Activated CD4-positive, alpha-beta memory T cell treated with anti-CD3 and anti-CD28 coated beads, Interleukin-2, amount 10 ng/mL, durations not matched to agents 7 days and 5 days (primary cell): ENCODE data around the gene PRDX1. TPM values are rescaled to one million over a fixed set of nuclear protein-coding genes. Genes with fewer than 3 reads are reported as not detected.
"Not testable (repeated sequence)": the region's sequence is repeated elsewhere in the genome, so short reads cannot be mapped to it uniquely, and the experiment has no call there.

Experiments used
- CTCF ChIA-PET: fragments of 350-600 bp; sonication (Branson Sonifier 250); formaldehyde crosslinking; loops from one replicate; lab custom pipeline; 2021; ENCODE audit warnings: antibody characterized with exemption, inconsistent platforms; lab: Charles Lee
- POLR2A ChIA-PET: fragments of 350-600 bp; sonication (Branson Sonifier 250); formaldehyde crosslinking; loops from one replicate; lab custom pipeline; 2021; ENCODE audit warnings: antibody characterized with exemption; lab: Charles Lee
- DNase-seq: peaks from one replicate; pipeline ENCODE4 v3.0.0-alpha.2; 2020
- H3K27ac Mint-ChIP-seq: one replicate; pipeline ENCODE4 v1.8.0; 2021; ENCODE audit warnings: mild to moderate bottlenecking, mixed read lengths
- H3K27me3 Mint-ChIP-seq: one replicate; pipeline ENCODE4 v1.8.0; 2021; ENCODE audit warnings: mixed read lengths
- H3K36me3 Mint-ChIP-seq: one replicate; pipeline ENCODE4 v1.8.0; 2021; ENCODE audit warnings: low read depth, mixed read lengths
- H3K4me1 Mint-ChIP-seq: one replicate; pipeline ENCODE4 v1.8.0; 2021; ENCODE audit warnings: mixed read lengths
- H3K4me3 Mint-ChIP-seq: one replicate; pipeline ENCODE4 v1.8.0; 2021; ENCODE audit warnings: mild to moderate bottlenecking, mixed read lengths
- H3K9me3 Mint-ChIP-seq: one replicate; pipeline ENCODE4 v1.8.0; 2021; ENCODE audit warnings: mixed read lengths
- total RNA-seq, 2 experiments: library from RNA; stranded (reverse); gene quantifications; one replicate each; pipeline ENCODE4 v1.2.3, GENCODE V29; 2021

Gene PRDX1
- total RNA-seq, 2 experiments from 2014 or later: 296 to 309 TPM

- Mint-ChIP-seq H3K27me3 (no peaks in the 10 kb centered on the region), H3K27ac (no peak overlapping the region), H3K4me1 (peaks cover 4% of the 10 kb centered on the region), H3K9me3 (no peaks in the 10 kb centered on the region), H3K36me3 (no peaks in the 10 kb centered on the region), H3K4me3 (no peak overlapping the region)
- DNase-seq: no peak
- ChIA-PET CTCF (interaction anchor here (1.1 kb wide), 1 partner anchor 15 kb away, joined by 6 read pairs; no protein-coding TSS in a partner anchor), POLR2A (no interaction called here)
These were observed 43.4 kb downstream of the PRDX1 start for GRCh38 chr1:45478121-45478814.

GRCh38 chr1:45477646-45478045, 44.0 kb downstream of the PRDX1 start:
- Mint-ChIP-seq H3K4me3 (no peak overlapping the region), H3K4me1 (peaks cover 4% of the 10 kb centered on the region), H3K9me3 (no peaks in the 10 kb centered on the region), H3K36me3 (no peaks in the 10 kb centered on the region), H3K27ac (no peak overlapping the region), H3K27me3 (no peaks in the 10 kb centered on the region)
- ChIA-PET CTCF (interaction anchor here (1.1 kb wide), 1 partner anchor 16 kb away, joined by 6 read pairs; no protein-coding TSS in a partner anchor), POLR2A (interaction anchor here (0.6 kb wide), 1 partner anchor 10 kb away, joined by 3 read pairs; no protein-coding TSS in a partner anchor)
- no peak for DNase-seq

- POLR2A ChIA-PET, CTCF ChIA-PET, H3K36me3 Mint-ChIP-seq: not testable (repeated sequence)
These were observed 47.5 kb downstream of the PRDX1 start for GRCh38 chr1:45474194-45474593.

GRCh38 chr1:45473302-45473701, 48.4 kb downstream of the PRDX1 start:
- Mint-ChIP-seq H3K4me3 (no peak overlapping the region), H3K36me3 (no peaks in the 10 kb centered on the region), H3K27ac (no peak overlapping the region), H3K27me3 (no peaks in the 10 kb centered on the region), H3K4me1 (peaks cover 5% of the 10 kb centered on the region), H3K9me3 (no peaks in the 10 kb centered on the region)
- CTCF ChIA-PET: no interaction called here
- no peak for DNase-seq
- POLR2A ChIA-PET: no interaction called here

More at GRCh38 chr1:45474194-45474593, 47.5 kb downstream of the PRDX1 start:
- not testable (repeated sequence) for H3K4me1 Mint-ChIP-seq, H3K4me3 Mint-ChIP-seq, DNase-seq, H3K9me3 Mint-ChIP-seq, H3K27me3 Mint-ChIP-seq, H3K27ac Mint-ChIP-seq

GRCh38 chr1:45470306-45470798, 51.3 kb downstream of the PRDX1 start:
- H3K27ac Mint-ChIP-seq: no peak overlapping the region
- H3K9me3 Mint-ChIP-seq: no peaks in the 10 kb centered on the region
- no peak for DNase-seq
- CTCF ChIA-PET: no interaction called here
- POLR2A ChIA-PET: no interaction called here
- H3K27me3 Mint-ChIP-seq: no peaks in the 10 kb centered on the region
- peaks cover 5% of the 10 kb centered on the region for H3K4me1 Mint-ChIP-seq
- no peaks in the 10 kb centered on the region for H3K36me3 Mint-ChIP-seq
- no peak overlapping the region for H3K4me3 Mint-ChIP-seq

GRCh38 chr1:45467353-45467752, 54.3 kb downstream of the PRDX1 start:
- H3K9me3 Mint-ChIP-seq, H3K4me3 Mint-ChIP-seq, DNase-seq, H3K4me1 Mint-ChIP-seq, H3K27ac Mint-ChIP-seq, H3K27me3 Mint-ChIP-seq, POLR2A ChIA-PET, CTCF ChIA-PET, H3K36me3 Mint-ChIP-seq: not testable (repeated sequence)

GRCh38 chr1:45465277-45465676, 56.4 kb downstream of the PRDX1 start:
- Mint-ChIP-seq H3K36me3 (no peaks in the 10 kb centered on the region), H3K4me1 (peaks cover 5% of the 10 kb centered on the region), H3K27me3 (no peaks in the 10 kb centered on the region), H3K27ac (no peak overlapping the region), H3K4me3 (no peak overlapping the region), H3K9me3 (no peaks in the 10 kb centered on the region)
- CTCF ChIA-PET: no interaction called here
- POLR2A ChIA-PET: no interaction called here
- no peak for DNase-seq

Other genes starting within 250 kb of the PRDX1 start
- 1 to 10 TPM; 5.5 to 5.6 TPM for gene HPDL, start 195.0 kb downstream of the PRDX1 start, total RNA-seq
- 10 to 100 TPM; 16.6 to 18.3 TPM for gene TOE1, start 181.7 kb downstream of the PRDX1 start, total RNA-seq
- gene MUTYH, start 181.4 kb downstream of the PRDX1 start, total RNA-seq: 10 to 100 TPM; 37.2 to 39.2 TPM
- 1 to 10 TPM; 3.7 to 4.3 TPM for gene TESK2, start 30.7 kb downstream of the PRDX1 start, total RNA-seq
- gene CCDC163, start 21.8 kb downstream of the PRDX1 start, total RNA-seq: 1 to 10 TPM; 6.7 to 6.8 TPM
- 1 to 10 TPM; 4.0 to 4.4 TPM for gene MMACHC, start 21.6 kb downstream of the PRDX1 start, total RNA-seq
- 100 to 1,000 TPM; 144 TPM for gene AKR1A1, start 28.9 kb upstream of the PRDX1 start, total RNA-seq
- gene NASP, start 62.2 kb upstream of the PRDX1 start, total RNA-seq: 100 to 1,000 TPM; 166 to 172 TPM
- 1 to 10 TPM; 2.6 to 3.6 TPM for gene CCDC17, start 102.2 kb upstream of the PRDX1 start, total RNA-seq
- 100 to 1,000 TPM; 130 to 134 TPM for gene GPBP1L1, start 164.6 kb upstream of the PRDX1 start, total RNA-seq
- 10 to 100 TPM; 19.2 to 22.6 TPM for gene TMEM69, start 166.3 kb upstream of the PRDX1 start, total RNA-seq
- 10 to 100 TPM; 14.5 to 14.7 TPM for gene IPP, start 228.8 kb upstream of the PRDX1 start, total RNA-seq